B cell (primary cell): ENCODE data around the gene SLC2A9. TPM values are rescaled to one million over a fixed set of nuclear protein-coding genes. Genes with fewer than 3 reads are reported as not detected.

Experiments
- ATAC-seq: fragments of 200-7000 bp; cut with Tn5 transposase; one replicate; pipeline ENCODE4 v1.10.0; 2021; ENCODE audit warnings: low read depth, mild to moderate bottlenecking, moderate number of reproducible peaks, moderate library complexity
- CTCF ChIA-PET: fragments of 350-600 bp; sonication (Branson Sonifier 250); formaldehyde crosslinking; loops from one replicate; lab custom pipeline; 2021; ENCODE audit warnings: antibody characterized with exemption, inconsistent platforms; lab: Charles Lee
- POLR2A ChIA-PET: fragments of 350-600 bp; sonication (Branson Sonifier 250); formaldehyde crosslinking; loops from one replicate; lab custom pipeline; 2021; ENCODE audit warnings: antibody characterized with exemption; lab: Charles Lee
- DNase-seq: peaks from one replicate; pipeline ENCODE4 v3.0.0; 2013
- H2AFZ ChIP-seq: 2 replicates; pipeline ENCODE4 v1.6.1; 2012; ENCODE audit warnings: mild to moderate bottlenecking, low read depth, low read length; ENCODE audit not compliant: insufficient read depth, poor library complexity, severe bottlenecking
- H3K27ac ChIP-seq, 2 donors: 1 replicate in 1 of 2; 2 replicates in 1 of 2; pipeline ENCODE4 v1.5.1; 2012 to 2013; ENCODE audit warnings: low read length in 2 of 2, mild to moderate bottlenecking in 2 of 2, moderate library complexity in 1 of 2
- H3K27me3 ChIP-seq, 4 experiments: fragments of 200-600 bp in 1 of 4; sonication (generic) in 1 of 4; replicated peaks in 1 of 4; 1 replicate in 2 of 4; 2 replicates in 2 of 4; pipeline versions ENCODE4 v1.6.1 to v1.7.0; 2013 to 2016; ENCODE audit warnings: low read length in 3 of 4, mild to moderate bottlenecking in 2 of 4, mixed read lengths in 1 of 4, moderate library complexity in 1 of 4; ENCODE audit not compliant: insufficient read depth in 4 of 4, control insufficient read depth in 3 of 4; ENCODE audit errors: control extremely low read depth in 1 of 4
- H3K36me3 ChIP-seq, 2 experiments: replicated peaks in 1 of 2; 1 replicate in 1 of 2; 2 replicates in 1 of 2; pipeline versions ENCODE4 v1.6.1 to v1.7.1; 2013; ENCODE audit warnings: low read length in 1 of 2; ENCODE audit not compliant: insufficient read depth in 2 of 2, control insufficient read depth in 1 of 2; ENCODE audit errors: control extremely low read depth in 1 of 2, extremely low read depth in 1 of 2
- H3K4me1 ChIP-seq, 2 donors: fragments of 200-600 bp in 1 of 2; sonication (generic) in 1 of 2; 1 replicate in 1 of 2; 2 replicates in 1 of 2; pipeline versions ENCODE4 v1.5.1 to v1.6.1; 2013 to 2017; ENCODE audit warnings: low read length in 2 of 2; ENCODE audit not compliant: control insufficient read depth in 2 of 2, insufficient read depth in 2 of 2
- H3K4me2 ChIP-seq: replicated peaks from 2 replicates; pipeline ENCODE3; 2012; ENCODE audit warnings: mild to moderate bottlenecking, low read depth, low read length; ENCODE audit not compliant: poor library complexity, severe bottlenecking
- H3K4me3 ChIP-seq, 5 experiments: fragments of 200-600 bp in 1 of 5; sonication (generic) in 1 of 5; 1 replicate in 3 of 5; 2 replicates in 2 of 5; pipeline versions ENCODE4 v1.5.1 to v1.7.0; 2011 to 2016; ENCODE audit warnings: low read length in 4 of 5, mild to moderate bottlenecking in 4 of 5, low read depth in 2 of 5, control low read depth in 1 of 5, moderate library complexity in 1 of 5; ENCODE audit not compliant: insufficient read depth in 1 of 5; ENCODE audit errors: control extremely low read depth in 1 of 5, extremely low read depth in 1 of 5
- H3K79me2 ChIP-seq: fragments of 200-600 bp; sonication (generic); one replicate; pipeline ENCODE4 v1.6.0; 2016; ENCODE audit warnings: low read length; ENCODE audit not compliant: control insufficient read depth, insufficient read depth
- H3K9ac ChIP-seq: fragments of 200-600 bp; sonication (generic); 2 replicates; pipeline ENCODE4 v1.6.1; 2017; ENCODE audit warnings: mild to moderate bottlenecking, low read length, moderate library complexity
- H3K9me3 ChIP-seq, 3 donors: one replicate each; pipeline versions ENCODE4 v1.6.1 to v1.7.1; 2013; ENCODE audit warnings: low read length in 2 of 3; ENCODE audit not compliant: control insufficient read depth in 2 of 3, insufficient read depth in 1 of 3; ENCODE audit errors: control extremely low read depth in 1 of 3
- H4K20me1 ChIP-seq: 2 replicates; pipeline ENCODE4 v1.6.0; 2012; ENCODE audit warnings: mild to moderate bottlenecking, low read length; ENCODE audit not compliant: insufficient read depth, control insufficient read depth, poor library complexity, severe bottlenecking
- H3K27ac Mint-ChIP-seq: one replicate; pipeline ENCODE4 v1.8.0; 2021; ENCODE audit warnings: mixed read lengths
- H3K27me3 Mint-ChIP-seq: one replicate; pipeline ENCODE4 v1.8.0; 2021; ENCODE audit warnings: mixed read lengths
- H3K4me1 Mint-ChIP-seq: one replicate; pipeline ENCODE4 v1.8.0; 2021; ENCODE audit warnings: mixed read lengths
- H3K4me3 Mint-ChIP-seq: one replicate; pipeline ENCODE4 v1.8.0; 2021; ENCODE audit warnings: mixed read lengths
- H3K9me3 Mint-ChIP-seq: one replicate; pipeline ENCODE4 v1.8.0; 2022; ENCODE audit warnings: mixed read lengths; ENCODE audit not compliant: insufficient read depth
- CTCF ChIP-seq: fragments of 200-600 bp; IDR thresholded peaks from one replicate; pipeline ENCODE4 v1.8.0; 2022; ENCODE audit warnings: antibody characterized with exemption, mild to moderate bottlenecking
- EZH2 ChIP-seq: IDR thresholded peaks from 2 replicates; pipeline ENCODE4 v1.6.1; 2012; ENCODE audit warnings: borderline replicate concordance, low read depth, mild to moderate bottlenecking, moderate library complexity, low read length; ENCODE audit not compliant: insufficient read depth, poor library complexity, severe bottlenecking
- WGBS: methylation state at CpG from one replicate; pipeline ENCODE4 v1.1.5; 2013; ENCODE audit warnings: missing lambda C conversion rate; ENCODE audit not compliant: insufficient coverage; 5-methylcytosine and 5-hydroxymethylcytosine counted together
- intact Hi-C: fragments of 100-400 bp; cut with micrococcal nuclease; formaldehyde crosslinking; loops from one replicate; pipeline ENCODE4 v1.10.0; 2022
- polyA plus RNA-seq: library from polyadenylated mRNA; depleted of rRNA; stranded (reverse); fragments of >200 nt; gene quantifications from 2 replicates; pipeline ENCODE4 v1.2.3, GENCODE V29; 2012
- total RNA-seq, 2 donors: library from RNA; stranded (reverse); fragments of 120-200 nt in 1 of 2; gene quantifications; 1 replicate in 1 of 2; 2 replicates in 1 of 2; pipeline versions ENCODE4 v1.2.3 to v1.2.4, GENCODE V29; 2013 to 2022

SLC2A9 gene
- total and polyA plus RNA-seq, 2 donors (not counting 1 experiment from before 2014, with no cell fraction given), result 0.89 to 2.1 TPM

DNA sequence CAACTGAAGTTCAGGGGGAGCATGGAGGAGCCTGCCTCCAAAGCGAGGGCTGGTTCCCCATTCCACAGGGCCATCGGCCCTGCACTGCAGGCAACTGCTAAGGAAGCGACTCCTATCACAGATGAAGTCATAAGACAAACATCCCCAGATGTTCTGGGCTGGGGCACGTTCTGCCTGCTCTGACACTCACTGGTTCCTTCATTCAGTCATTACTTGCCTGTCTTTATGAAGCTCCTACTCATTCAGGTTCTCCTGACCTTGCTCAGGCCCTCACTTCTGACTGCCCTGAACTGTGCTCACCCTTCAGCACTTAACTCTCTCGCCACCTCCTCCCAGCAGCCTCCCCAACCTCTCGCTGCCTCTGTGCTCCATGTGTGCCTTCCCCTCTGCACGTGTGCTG is 2.5 kb upstream of the SLC2A9 start:
- Mint-ChIP-seq H3K4me3 (no peak overlapping the region), H3K27ac (peak overlapping the region; percentile 27), H3K9me3 (no peaks in the 10 kb centered on the region), H3K4me1 (peaks cover 44% of the 10 kb centered on the region), H3K27me3 (peaks cover 9% of the 10 kb centered on the region)
- 55% methylated on average over 7 of the region's 7 CpGs for WGBS
- no peak for TF ChIP-seq EZH2
- no peak for TF ChIP-seq CTCF
- Histone ChIP-seq H3K27me3 (no peaks in the 10 kb centered on the region), H4K20me1 (no peaks in the 10 kb centered on the region), H3K9ac (no peak overlapping the region), H3K4me3 (no peak overlapping the region), H3K27ac (no peak overlapping the region), H3K9me3 (peaks cover 0 to 5% (median 0%) of the 10 kb centered on the region in 3 donors), H3K4me2 (no peak overlapping the region), H2AFZ (no peak overlapping the region), H3K36me3 (no peaks in the 10 kb centered on the region), H3K79me2 (no peaks in the 10 kb centered on the region), H3K4me1 (peaks cover 22 to 36% of the 10 kb centered on the region in 2 donors)
- POLR2A ChIA-PET, result interaction anchor here (1.0 kb wide), 1 partner anchor 11 kb away, joined by 3 read pairs; no protein-coding TSS in a partner anchor
- intact Hi-C loops, result no loop called here
- DNase-seq, result no peak
- CTCF ChIA-PET, result interaction anchor here (0.6 kb wide), 1 partner anchor 8 kb away, joined by 3 read pairs; no protein-coding TSS in a partner anchor
- no peak for ATAC-seq

DNA sequence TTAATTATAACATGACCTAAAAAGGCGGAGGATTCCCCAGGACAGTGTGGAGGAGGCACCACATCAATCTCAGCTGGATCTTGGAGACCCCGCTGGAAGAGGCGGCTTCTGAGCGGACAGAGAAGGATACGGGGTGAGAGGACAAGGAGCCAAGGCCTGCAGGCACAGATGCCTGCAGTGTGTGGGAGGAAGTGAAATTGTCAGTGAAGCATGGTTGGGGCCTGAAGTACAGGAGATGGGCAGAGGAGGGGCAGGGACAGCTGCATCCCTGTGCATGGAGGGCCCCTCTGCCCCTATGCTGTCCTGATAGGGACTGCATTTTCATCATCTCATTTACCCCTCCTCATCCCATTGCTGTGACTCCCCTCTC is 1.7 kb upstream of the SLC2A9 start:
- Histone ChIP-seq H3K79me2 (no peaks in the 10 kb centered on the region), H3K27ac (no peak overlapping the region), H3K4me1 (peaks cover 22 to 43% of the 10 kb centered on the region in 2 donors), H4K20me1 (no peaks in the 10 kb centered on the region), H3K27me3 (no peaks in the 10 kb centered on the region), H3K4me2 (peak overlapping the region; percentile 18), H3K9me3 (peaks cover 0 to 5% (median 0%) of the 10 kb centered on the region in 3 donors), H3K36me3 (no peaks in the 10 kb centered on the region), H2AFZ (no peak overlapping the region), H3K9ac (no peak overlapping the region), H3K4me3 (no peak overlapping the region)
- DNase-seq, result peak; percentile 48
- ChIA-PET POLR2A (interaction anchor here (1.0 kb wide), 1 partner anchor 12 kb away, joined by 3 read pairs; no protein-coding TSS in a partner anchor), CTCF (no interaction called here)
- intact Hi-C loops, result no loop called here
- Mint-ChIP-seq H3K27ac (no peak overlapping the region), H3K9me3 (no peaks in the 10 kb centered on the region), H3K4me1 (peaks cover 49% of the 10 kb centered on the region), H3K4me3 (peak overlapping the region; percentile 52), H3K27me3 (peaks cover 9% of the 10 kb centered on the region)
- peak; percentile 28 for ATAC-seq
- WGBS, result 45% methylated on average over 4 of the region's 5 CpGs
- TF ChIP-seq EZH2, result no peak
